GM12873 (cell line): ENCODE measurements around the gene TAF4.

Source experiments
- TF ChIP-seq, protein P1 (sequence below): IDR thresholded peaks from 2 replicates; pipeline ENCODE4 v1.5.1; 2012; ENCODE audit warnings: low read depth, mild to moderate bottlenecking, moderate library complexity, low read length, control low read depth; ENCODE audit not compliant: insufficient read depth; ENCODE audit errors: missing control alignments

TAF4 gene

DNA sequence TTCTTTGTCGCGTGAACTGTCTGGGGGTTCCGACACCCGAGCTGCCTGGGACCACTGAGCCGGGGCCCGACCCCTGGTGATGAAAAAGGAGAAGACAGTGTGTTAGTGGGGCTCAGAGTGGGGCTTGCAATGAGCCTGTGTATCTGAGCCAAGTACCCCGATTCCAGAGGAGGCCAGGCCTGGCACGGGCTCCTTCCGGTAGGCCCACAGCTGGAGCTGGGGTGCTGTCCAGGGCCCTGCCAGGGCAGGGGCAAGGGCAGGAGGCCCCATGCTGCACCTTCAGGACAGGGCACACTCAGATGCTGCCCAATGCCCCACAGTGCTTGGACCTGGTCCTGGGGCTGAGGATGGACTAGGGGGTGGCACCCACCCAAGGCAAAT, 89.4 kb downstream of the TAF4 start:
- TF ChIP-seq, protein P1, sequence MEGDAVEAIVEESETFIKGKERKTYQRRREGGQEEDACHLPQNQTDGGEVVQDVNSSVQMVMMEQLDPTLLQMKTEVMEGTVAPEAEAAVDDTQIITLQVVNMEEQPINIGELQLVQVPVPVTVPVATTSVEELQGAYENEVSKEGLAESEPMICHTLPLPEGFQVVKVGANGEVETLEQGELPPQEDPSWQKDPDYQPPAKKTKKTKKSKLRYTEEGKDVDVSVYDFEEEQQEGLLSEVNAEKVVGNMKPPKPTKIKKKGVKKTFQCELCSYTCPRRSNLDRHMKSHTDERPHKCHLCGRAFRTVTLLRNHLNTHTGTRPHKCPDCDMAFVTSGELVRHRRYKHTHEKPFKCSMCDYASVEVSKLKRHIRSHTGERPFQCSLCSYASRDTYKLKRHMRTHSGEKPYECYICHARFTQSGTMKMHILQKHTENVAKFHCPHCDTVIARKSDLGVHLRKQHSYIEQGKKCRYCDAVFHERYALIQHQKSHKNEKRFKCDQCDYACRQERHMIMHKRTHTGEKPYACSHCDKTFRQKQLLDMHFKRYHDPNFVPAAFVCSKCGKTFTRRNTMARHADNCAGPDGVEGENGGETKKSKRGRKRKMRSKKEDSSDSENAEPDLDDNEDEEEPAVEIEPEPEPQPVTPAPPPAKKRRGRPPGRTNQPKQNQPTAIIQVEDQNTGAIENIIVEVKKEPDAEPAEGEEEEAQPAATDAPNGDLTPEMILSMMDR: no peak

DNA sequence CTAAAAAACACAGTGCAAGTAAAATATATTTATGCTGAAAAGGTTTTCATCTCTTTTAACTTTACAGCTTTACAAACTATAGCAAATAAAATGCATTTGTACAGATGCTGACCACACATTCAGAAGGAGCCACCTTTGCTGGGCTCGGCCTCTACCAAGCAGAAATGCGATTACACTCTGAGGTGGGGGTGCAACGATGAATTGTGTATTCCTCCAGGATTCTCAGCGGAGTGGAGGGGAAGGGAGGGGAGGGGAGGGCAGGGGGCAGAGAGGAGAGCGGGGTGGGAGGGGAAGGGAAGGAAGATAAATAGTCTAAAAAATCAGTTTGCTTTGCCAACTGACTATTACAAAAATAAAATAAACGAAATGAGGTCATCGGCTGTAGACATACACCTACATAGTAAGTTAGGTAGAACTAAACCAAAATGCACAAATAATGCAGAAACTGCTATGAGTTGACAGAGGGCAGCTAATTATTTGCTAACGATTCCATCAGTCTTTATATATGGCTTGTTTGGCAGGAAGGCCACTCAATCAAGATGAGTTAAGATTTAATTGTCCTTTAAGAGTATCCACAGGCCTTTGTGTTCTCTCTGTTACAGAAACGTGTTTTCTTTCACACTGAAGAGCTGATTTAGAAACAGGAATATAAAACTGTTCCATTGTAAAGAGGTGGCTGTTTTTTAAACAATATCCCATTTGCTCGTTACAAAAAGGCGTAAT, 90.1 kb downstream of the TAF4 start:
- TF ChIP-seq, protein P1: no peak

DNA sequence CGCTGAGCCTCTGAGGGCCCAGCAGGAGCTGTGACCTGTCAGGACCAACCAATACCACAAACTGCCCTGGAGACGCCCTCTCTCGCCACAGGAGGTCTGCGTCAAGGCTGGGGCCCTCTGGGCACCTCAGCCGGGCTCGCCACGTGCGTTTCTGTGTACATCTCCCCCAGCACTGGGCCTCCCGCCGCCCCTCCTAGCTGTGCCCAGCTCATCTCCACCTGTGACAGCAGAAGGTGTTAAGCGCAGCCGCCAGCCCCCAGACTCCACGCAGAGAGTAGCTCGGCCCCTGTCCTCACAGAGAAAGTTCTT, 91.4 kb downstream of the TAF4 start:
- TF ChIP-seq, protein P1: no peak

DNA sequence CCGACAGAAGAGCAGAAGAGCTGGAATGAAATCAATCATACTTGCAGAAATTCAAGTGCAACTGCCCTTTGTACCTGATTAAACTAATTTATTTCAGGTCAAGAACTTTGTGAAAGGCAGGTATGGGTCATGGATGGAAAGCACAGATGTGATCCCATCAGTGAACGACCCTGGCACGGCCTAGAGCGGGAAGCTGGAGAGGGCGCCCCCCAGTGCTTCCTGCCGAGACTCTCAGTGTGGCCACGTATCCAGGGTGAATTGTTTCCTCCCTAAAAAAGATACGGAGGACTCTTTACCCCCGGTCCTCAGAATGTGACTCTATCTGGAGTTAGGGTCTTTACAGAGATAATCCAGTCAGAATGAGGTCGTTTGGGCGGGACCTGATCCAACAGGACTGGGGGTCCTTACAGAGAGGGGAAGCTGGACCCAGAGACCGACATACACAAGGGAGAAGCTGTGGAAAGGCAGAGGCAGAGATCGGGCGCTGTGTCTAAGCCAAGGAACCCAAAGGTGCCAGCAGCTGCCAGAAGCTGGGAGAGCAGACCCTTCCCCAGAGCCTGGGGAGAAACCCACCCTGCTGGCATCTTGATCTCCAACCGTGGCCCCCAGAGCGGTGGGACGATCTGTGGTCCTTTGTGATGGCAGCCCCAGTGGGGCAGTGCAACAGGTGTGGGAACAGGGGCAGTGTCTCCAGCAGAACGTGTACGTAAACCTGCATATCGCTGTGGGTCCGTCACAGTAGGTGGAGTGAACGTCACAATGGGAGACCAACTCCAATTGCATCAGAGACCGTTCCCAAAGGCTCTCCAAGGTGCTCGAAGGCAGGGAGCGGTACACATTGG, 91.9 kb downstream of the TAF4 start:
- TF ChIP-seq, protein P1: no peak

DNA sequence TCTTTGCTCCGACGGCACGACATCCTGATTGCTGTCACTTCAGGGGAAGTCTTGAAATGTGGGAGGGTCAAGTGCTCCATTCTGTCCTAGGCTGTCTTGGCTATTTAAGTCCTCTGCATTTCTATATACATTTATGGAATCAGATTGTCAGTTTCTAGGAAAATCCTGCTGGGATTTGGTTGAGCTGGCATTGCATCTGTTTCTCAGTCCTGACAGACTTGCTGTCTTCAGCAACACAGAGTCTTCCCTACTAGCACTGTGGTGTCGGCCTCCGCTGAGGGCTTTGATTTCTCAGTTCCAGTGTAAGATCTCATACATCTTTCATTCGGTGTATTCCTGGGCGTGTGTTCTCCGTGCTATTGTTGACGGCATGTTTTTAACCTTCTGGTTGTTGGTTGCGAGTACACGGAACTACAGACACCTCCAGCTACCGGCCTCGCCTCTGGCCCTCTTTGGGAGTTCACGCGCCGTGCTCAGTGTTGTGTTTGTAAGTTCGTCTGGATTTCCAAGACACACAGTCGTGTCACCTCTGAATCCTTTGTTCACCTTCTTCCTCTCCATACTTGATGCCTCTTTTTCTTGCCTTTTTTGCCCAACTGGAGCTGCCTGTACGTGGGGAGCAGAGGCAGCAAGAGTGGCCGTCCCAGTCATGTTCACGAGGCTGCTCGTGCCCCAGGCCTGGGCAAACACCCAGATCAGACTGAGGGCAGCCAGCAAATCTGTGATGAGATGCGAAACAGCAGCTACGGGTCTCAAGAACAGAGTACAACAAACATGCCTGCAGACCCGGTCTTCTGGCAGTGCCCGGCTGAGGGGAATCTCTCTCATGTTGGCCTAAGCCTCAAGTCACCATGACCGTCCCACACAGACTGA, 92.8 kb downstream of the TAF4 start:
- TF ChIP-seq, protein P1: no peak

DNA sequence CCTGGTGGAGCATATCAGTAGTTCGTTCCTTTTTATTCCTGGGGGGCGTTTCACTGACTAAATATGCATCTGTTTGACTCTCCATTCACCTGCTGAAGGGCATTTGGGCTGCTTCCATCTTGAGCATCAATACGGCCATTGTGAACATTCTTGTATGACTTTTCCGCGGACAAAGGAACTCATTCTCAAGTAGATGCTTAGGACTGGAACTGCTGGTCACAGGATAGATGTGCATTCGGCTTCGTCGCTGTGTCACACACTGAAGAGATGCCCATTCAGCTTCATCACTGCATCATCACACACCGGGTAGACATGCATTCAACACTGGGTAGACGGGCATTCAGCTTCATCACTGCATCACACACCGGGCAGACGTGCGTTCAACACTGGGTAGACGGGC, 95.3 kb downstream of the TAF4 start:
- TF ChIP-seq, protein P1: no peak

DNA sequence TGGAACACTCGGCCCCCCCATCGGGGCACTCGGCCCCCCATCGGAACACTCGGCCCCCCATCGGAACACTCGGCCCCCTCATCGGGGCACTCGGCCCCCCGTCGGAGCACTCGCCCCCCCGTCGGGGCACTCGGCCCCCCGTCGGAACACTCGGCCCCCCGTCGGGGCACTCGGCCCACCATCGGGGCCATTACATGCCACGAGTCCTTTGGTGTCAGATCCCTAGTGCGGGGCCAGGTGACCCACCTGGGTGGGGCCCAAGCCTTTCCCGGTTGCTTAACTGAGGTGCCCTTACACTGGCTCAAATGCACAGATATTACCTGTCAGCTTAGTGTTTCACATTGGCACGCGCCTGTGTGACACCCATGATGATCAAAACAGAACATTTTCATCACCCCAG, 95.9 kb downstream of the TAF4 start:
- TF ChIP-seq, protein P1: no peak
